K562 (cell line): ENCODE results near the gene SCN4B.
"Not testable (repeated sequence)": the region's sequence is repeated elsewhere in the genome, so short reads cannot be mapped to it uniquely, and the experiment has no call there.

Source experiments
- EP400 ChIP-seq: fragments of 450-650 bp; IDR thresholded peaks from 2 replicates; pipeline ENCODE4 v1.6.1; 2017; ENCODE audit warnings: antibody characterized with exemption, mild to moderate bottlenecking, moderate library complexity
- GABPA ChIP-seq: fragments of 200-800 bp; sonication (Bioruptor generic); conservative IDR thresholded peaks from 2 replicates; pipeline ENCODE4 v1.6.1; 2016; ENCODE audit warnings: low read depth, missing genetic modification characterization, missing compliant biosample characterization

DNA sequence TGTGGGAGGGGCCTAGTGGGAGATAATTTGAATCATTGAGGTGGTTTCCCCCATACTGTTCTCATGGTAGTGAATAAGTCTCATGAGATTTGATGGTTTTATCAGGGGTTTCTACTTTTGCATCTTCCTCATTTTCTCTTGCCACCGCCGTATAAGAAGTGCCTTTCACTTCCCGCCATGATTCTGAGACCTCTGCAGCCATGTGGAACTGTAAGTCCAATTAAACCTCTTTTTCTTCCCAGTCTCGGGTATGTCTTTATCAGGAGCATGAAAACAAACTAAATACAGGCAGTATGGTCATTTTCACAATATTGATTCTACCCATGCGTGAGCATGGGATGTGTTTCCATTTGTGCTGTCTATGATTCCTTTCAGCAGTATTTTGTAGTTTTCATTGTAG lies 40.2 kb upstream of the SCN4B start:
- TF ChIP-seq GABPA (tag); EP400: not testable (repeated sequence)
